ENCODE results near the gene COL23A1.

Gene COL23A1

DNA sequence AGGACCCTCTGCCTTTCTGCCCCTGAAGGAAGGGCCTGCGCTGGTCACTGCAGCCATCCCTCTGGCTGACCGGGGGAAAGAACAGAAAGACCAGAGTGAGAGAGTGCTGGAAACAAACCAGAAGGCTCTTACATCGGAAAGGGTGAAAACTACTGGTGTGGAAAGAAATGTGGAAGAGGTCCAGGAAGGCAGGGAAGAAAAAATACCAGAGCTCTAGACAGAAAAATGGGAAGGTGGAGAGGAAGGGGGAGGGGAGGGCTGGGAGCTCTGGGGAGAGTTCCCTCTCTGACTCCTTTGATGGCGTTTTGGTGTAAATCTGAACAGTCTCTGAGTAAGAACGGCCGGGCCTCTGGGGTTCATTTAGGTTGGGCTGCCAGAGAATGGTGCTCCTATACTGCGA, 47.7 kb downstream of the COL23A1 start:
- no peak overlapping the region for H3K4me3 ChIP-seq (ENCODE audit: low read length)
- TF ChIP-seq CTCF (conservative IDR thresholded peaks at IDR 0.05; ENCODE audit: low read depth, low read length) = no peak
- peak; percentile 7 for DNase-seq (ENCODE audit: low read depth)

DNA sequence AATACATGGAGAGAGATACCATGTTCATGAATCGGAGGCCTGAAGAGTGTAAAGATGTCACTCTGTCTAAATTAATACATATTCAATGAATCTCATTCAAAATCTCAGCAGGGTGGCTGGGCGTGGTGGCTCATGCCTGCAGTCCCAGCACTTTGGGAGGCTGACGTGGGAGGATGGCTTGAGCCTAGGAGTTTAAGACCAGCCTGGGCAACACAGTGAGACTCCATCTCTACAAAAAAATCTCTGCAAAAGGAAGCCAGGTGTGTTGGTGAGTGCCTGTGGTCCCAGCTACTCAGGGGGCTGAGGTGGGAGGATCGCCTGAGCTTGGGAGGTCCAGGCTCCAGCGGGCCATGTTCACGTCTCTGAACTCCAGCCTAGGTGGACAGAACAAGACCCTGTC, 49.7 kb downstream of the COL23A1 start:
- no peak for TF ChIP-seq CTCF (conservative IDR thresholded peaks at IDR 0.05; ENCODE audit: low read depth, low read length)
- H3K4me3 ChIP-seq (ENCODE audit: low read length) = no peak overlapping the region
- no peak for DNase-seq (ENCODE audit: low read depth)

DNA sequence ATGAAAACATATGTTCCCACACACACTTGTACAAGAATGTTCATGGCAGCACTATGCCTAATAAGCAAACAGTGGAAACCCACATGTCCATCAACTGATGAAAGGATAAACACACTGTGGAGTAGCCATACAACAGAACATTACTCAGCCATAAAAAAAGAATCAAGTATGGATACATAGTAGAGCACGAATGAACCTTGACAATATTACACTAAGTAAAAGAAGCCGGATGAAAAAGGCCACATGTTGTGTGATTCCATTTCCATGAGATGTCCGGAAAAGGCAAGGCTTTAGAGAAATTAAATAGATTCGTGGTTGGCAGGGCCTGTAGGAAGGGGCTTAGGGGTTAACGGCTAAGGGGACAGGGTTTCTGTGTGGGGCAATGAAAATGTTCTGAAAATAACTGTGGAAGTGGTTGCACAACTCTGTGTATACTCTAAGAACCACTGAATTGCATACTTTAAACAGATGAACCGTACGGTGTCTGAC, 51.4 kb downstream of the COL23A1 start:
- TF ChIP-seq CTCF (conservative IDR thresholded peaks at IDR 0.05; ENCODE audit: low read depth, low read length) = no peak
- no peak overlapping the region for H3K4me3 ChIP-seq (ENCODE audit: low read length)
- DNase-seq (ENCODE audit: low read depth) = no peak

- TF ChIP-seq CTCF (conservative IDR thresholded peaks at IDR 0.05; ENCODE audit: low read depth, low read length) = no peak
- no peak for DNase-seq (ENCODE audit: low read depth)
- no peak overlapping the region for H3K4me3 ChIP-seq (ENCODE audit: low read length)
Measured at GRCh38 chr5:178537467-178538371, 52.5 kb downstream of the COL23A1 start.

DNA sequence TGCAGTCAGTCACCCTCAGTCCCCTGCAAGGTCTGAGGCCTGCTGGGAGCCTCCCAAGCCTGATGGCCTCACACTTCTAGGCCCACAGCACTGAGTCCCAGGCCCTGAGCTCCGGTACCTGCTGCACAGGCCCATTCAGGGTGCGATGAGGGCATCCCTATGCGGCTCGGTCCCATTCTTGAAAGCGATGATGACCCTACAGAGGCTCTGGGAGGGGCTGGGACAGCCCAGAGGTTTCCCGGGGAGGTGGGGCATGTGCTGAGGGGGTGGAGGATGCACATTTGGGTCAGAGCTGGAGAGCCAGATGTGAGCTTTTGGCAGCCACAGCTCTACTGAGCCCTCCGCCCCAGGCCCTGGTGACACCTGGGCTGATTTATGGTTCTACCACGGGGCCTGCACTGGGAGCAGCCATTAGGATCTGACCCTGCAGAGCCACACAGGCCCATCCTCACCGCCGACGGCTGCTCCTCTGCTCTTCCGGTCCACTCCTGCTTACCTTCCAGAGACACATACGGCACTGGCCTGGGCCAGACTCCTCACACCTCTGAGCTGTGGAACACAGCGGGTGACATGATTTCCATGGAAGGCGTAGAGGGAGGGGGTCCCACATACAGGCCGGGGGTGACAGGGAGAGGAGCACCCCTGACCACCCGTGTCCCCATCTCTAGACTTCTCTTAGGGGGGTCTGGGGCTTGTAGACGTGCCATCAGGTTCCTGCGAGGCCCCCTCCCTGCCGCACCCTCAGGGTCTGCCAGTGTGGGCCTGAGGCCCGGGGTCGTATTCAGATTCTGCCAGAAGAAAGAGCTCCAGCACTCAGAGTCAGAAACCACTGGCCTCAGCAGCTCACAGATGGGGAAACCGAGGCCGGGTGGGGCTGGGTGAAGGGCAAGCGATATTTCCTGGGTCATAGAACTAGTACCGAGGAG, 53.4 kb downstream of the COL23A1 start:
- no peak for DNase-seq (ENCODE audit: low read depth)
- no peak for TF ChIP-seq CTCF (conservative IDR thresholded peaks at IDR 0.05; ENCODE audit: low read depth, low read length)
- H3K4me3 ChIP-seq (ENCODE audit: low read length) = no peak overlapping the region

GRCh38 chr5:178535299-178536175, 54.7 kb downstream of the COL23A1 start:
- DNase-seq (ENCODE audit: low read depth) = no peak
- TF ChIP-seq CTCF (conservative IDR thresholded peaks at IDR 0.05; ENCODE audit: low read depth, low read length) = no peak
- no peak overlapping the region for H3K4me3 ChIP-seq (ENCODE audit: low read length)
